Inflammatory macrophage (primary cell): ENCODE measurements around the gene SMOC2.

ENCODE experiments used
- DNase-seq, 2 donors: peaks; one replicate each; pipeline ENCODE4 v3.0.0-alpha.2; 2020 to 2022

SMOC2 gene

GRCh38 chr6:168447282-168447681, 6.3 kb downstream of the SMOC2 start:
- DNase-seq = no peak

- no peak for DNase-seq
Measured at GRCh38 chr6:168447700-168448099, 6.7 kb downstream of the SMOC2 start.

DNA sequence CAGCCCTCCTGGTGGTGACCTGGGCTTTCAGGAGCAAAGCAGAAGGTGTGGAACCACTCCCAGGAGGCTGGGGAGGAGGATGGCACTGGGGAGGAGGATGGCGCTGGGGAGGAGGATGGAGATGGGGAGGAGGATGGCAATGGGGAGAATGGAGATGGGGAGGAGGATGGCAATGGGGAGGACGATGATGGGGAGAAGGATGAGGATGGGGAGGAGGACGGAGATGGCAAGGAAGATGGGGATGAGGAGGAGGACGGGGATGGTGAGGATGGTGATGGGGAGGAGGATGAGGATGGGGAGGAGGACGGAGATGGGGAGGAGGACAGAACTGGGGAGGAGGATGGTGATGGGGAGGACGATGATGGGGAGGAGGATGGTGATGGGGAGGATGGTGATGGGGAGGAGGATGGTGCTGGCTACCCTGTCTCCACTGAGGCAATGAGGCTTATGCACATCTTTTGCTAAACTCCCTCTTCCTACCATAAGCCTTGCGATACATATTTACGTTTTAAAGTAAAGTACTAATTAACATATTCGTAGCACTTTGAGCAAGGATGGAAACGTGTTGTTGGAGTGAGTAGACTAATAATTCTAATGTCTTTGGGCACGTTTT, 7.4 kb downstream of the SMOC2 start:
- DNase-seq = no peak

- DNase-seq = no peak
Measured at GRCh38 chr6:168450917-168451316, 9.9 kb downstream of the SMOC2 start.

DNA sequence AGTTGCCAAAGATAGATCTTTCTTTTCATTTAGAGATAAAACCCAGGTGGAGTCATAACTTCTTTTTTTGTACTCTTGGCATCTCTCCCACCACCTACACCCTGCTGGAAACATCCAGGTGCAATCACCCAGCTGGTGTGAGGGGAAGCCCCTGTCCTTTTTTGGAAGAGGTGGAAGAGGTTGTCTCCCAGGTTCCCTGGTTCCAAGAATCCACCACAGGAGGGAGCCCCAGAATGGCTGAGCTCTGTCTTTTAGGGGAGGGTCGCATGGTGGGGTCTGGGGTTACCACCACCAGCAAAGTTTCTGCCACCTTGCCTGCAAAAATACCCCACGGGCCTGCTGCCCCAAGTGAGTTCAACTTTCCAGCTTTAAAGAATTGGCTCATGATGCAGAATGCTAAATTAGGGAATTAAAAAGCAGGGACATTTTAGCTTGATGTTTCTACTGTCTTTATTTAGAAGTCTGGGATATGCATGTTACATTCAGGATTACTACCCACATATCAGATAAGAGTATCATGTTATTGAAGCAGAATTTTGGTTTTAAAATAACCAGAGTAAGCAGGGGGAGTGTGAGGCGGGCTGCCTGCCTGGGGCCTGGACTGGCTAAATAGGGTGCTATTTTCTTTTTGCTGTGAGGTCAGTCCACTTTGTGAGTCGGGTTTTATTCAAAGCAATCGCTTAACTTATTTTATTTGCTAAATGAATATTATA, 11.0 kb downstream of the SMOC2 start:
- no peak for DNase-seq

DNA sequence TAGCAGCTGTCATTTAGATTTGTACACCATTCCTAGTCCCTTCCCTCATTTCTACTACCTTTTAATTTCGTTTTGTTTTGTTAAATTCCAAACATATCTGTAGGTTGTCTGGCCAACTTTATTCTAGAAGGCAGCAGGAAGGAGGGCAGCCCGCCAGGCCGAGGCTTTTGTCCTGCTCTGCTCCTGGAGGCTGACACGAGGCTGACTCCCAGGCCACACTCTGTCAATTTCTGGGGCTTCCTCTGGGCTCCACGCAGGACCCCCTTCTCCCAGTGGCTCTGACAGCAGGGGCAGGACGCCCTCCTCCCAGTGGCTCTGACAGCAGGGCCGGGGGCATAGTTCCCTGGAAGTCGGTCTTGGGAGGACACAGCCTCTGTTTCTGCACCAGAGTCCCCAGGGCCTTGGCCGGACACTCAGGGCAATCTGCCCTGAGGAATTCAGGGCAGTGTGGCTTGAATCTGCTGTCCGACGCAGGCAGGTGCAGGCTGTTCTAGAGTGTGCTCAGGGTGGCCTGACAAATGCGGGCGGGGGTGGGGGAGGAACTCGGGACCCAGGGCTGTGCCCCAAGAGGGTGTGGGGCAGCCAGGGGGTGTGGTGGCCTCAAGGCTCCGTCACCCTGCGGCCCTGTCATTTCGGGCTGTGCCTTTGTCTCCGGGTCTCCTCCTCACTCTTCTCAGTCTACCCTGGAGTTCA, 11.8 kb downstream of the SMOC2 start:
- no peak for DNase-seq

GRCh38 chr6:168455847-168456530, 15.0 kb downstream of the SMOC2 start:
- DNase-seq = no peak

GRCh38 chr6:168456907-168457652, 16.1 kb downstream of the SMOC2 start:
- no peak for DNase-seq

DNA sequence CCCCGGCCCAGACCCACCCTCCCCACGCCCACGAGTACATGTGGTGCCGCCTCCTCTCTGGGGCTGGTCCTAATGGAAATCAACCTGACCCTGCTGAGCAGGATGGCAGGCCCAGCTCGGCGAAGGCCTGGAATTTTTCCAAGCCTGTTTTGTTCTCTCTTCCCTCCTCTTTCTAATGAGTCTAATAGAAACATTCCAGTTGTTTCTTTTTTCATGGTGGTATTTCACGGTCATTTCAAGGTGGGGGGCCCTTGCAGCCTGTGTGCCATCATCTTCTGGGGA, 16.6 kb downstream of the SMOC2 start:
- DNase-seq = no peak

- no peak for DNase-seq
Measured at GRCh38 chr6:168458101-168458500, 17.1 kb downstream of the SMOC2 start.

DNA sequence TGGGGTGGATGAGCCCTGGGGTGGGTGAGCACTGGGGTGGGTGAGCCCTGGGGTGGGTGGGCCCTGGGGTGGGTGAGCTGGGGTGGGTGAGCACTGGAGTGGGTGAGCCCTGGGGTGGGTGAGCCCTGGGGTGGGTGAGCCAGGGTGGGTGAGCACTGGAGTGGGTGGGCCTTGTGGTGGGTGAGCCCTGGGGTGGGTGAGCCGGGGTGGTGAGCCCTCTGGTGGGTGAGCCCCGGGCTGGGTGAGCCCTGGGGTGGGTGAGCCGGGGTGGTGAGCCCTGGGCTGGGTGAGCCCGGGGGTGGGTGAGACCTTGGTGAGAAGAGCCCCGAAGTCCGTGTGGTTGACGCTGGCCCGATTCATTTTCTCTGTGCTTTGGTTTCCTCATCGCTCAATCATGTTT, 18.6 kb downstream of the SMOC2 start:
- no peak for DNase-seq

GRCh38 chr6:168462289-168462853, 21.4 kb downstream of the SMOC2 start:
- DNase-seq = no peak

DNA sequence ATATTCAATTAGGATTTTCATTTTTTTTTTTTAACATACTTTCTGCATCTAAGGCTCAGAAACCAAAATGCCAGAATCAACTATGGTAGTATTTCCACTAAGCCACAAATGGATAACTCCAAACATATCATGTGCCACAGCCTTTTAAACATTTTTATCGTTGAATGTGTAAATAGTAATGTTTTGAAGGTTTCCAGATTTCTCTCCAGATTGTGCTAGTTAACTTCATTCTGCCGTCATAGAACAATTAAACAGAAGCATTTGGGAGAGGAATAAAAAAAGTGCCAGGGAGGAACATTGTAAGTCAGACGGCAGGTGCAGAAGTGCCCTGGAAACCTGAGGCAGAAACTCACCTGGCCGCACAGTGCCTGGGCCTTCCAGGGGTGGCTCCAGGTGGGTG, 23.6 kb downstream of the SMOC2 start:
- no peak for DNase-seq

DNA sequence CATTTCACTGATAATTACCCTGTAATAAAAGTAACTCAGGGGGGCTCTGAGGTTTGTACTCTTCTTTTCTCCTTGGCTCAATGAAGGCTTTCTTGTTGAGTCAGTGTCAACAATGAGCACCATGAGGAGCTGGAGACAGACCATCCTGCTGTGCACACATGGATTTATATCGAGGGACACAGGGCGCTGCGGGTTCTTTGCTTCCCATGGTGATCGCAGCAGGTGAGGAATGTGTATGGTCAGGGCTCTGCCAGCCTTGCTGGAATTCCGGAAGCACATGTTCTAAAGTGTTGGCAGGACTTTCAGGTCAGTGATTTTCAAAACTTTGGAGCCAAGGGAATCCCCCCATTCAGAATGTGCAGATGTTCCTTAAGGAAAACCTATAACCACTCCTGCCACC, 27.1 kb downstream of the SMOC2 start:
- DNase-seq = no peak

- no peak for DNase-seq
Measured at GRCh38 chr6:168469521-168469920, 28.5 kb downstream of the SMOC2 start.

DNA sequence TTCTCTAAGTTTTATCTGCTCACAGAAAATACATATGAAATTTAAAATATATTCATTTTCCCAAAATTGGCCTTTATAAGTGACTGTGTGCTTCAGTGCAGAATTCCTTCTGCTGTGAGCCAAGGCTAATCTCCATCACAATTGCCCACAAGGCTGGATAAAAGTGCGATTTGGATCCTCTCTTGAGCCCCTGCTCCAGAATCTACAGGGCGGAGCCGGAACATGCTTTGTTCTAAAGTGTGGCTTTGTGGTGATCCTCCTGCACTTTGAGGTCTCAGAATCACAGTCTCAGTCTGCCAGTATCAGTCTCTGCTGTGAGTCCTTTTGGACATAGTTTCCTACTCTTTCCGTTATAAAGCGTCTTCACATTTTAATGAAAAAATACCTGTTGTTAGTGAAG, 28.9 kb downstream of the SMOC2 start:
- no peak for DNase-seq

- DNase-seq = no peak
Measured at GRCh38 chr6:168472363-168472762, 31.4 kb downstream of the SMOC2 start.

DNA sequence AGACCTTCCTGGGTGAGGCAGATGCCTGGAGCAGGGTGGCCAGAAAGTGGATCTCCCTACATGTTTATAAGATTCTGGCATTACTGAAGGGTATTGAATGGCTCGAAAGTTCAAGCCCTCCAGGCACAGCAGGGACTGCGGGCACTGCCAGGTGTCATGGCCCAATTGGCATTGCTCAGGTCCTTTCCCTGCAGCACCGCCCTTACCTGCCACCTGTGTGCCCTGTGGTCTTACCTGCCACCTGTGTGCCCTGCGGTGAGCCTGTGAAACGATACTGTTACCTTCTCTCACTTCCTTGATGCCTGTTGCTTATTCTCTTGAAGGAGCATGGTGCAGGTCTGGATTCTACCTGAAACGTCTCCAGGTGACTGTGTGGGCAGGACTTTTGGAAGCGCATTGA, 32.2 kb downstream of the SMOC2 start:
- no peak for DNase-seq

- DNase-seq = no peak
Measured at GRCh38 chr6:168475188-168476013, 34.4 kb downstream of the SMOC2 start.

DNA sequence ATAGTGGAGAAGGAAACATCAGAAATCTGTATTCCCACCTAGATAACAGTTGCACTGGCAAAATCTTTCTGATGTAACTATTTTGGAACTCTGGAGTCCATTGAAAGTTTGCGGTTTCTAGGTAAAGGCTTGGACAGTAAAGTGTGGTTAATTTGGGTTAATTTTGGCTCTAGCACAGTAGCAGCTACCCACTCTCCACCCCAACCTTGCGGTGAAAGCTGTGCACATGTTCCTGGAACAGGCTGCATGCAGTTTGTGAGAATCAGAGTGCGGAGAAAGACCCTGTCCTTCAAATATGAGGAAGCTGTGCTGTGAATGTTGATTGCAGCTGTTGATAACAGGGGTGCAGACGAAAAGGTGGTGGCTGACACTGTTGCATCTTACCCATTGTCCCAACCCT, 38.4 kb downstream of the SMOC2 start:
- DNase-seq = no peak

DNA sequence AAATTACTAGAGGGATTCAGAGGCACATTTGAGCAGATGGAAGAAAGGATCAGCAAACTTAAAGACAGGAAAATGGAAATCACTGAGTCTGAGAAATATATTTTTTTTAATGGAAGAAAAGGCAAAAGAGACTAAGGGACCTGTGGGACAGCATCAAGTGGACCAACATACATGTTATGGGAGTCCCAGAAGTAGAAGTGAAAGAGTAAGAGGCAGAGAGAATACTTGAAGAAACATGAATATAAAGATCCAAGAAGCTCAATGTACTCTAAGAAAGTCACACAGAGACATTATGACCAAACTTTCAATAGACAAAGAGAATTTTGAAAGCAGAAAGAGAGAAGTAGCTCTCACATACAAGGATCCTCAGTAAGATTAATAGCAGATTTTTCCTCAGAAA, 39.5 kb downstream of the SMOC2 start:
- DNase-seq = no peak

- DNase-seq = no peak
Measured at GRCh38 chr6:168485818-168486217, 44.8 kb downstream of the SMOC2 start.
